A549 (cell line): ENCODE measurements around the gene ZNF346. TPM values are rescaled to one million over a fixed set of nuclear protein-coding genes. Genes with fewer than 3 reads are reported as not detected.

ENCODE experiments used
- ATAC-seq, 2 experiments: fragments of 200-7000 bp in 1 of 2; fragments of >200 bp in 1 of 2; cut with Nextera tagmentation in 1 of 2; cut with Tn5 transposase in 1 of 2; 3 replicates each; pipeline versions ENCODE4 v1.8.0 to v1.9.1; 2018 to 2020; ENCODE audit warnings: mild to moderate bottlenecking in 1 of 2, moderate library complexity in 1 of 2
- CTCF ChIA-PET: fragments of 300-600 bp; sonication (Branson Sonifier 250); formaldehyde crosslinking; extraction: SDS; loops from one replicate; lab custom pipeline; 2021; ENCODE audit warnings: antibody characterized with exemption, inconsistent platforms; lab: Yijun Ruan, JAX
- POLR2A ChIA-PET: fragments of 350-600 bp; formaldehyde crosslinking; extraction: SDS; loops from one replicate; lab custom pipeline; 2021; ENCODE audit warnings: antibody characterized with exemption, inconsistent platforms; lab: Yijun Ruan, JAX
- DNase-seq, 2 experiments: peaks; one replicate each; pipeline versions ENCODE4 v3.0.0 to v3.0.0-alpha.2; 2011 to 2016; ENCODE audit warnings: low read depth in 1 of 2, low spot score in 1 of 2
- FAIRE-seq: peaks from 2 replicates; lab custom pipeline; 2011; peaks lifted over from hg19 to GRCh38; lab: Jason Lieb, UNC
- H3K27ac ChIP-seq, 2 experiments: fragments of >200 bp; sonication (Bioruptor Twin); formaldehyde crosslinking; 3 replicates each; pipeline ENCODE4 v1.5.1; 2016 to 2017
- H3K4me1 ChIP-seq: fragments of >200 bp; sonication (Bioruptor Twin); formaldehyde crosslinking; 3 replicates; pipeline ENCODE4 v1.6.1; 2016
- H3K4me2 ChIP-seq: fragments of >200 bp; sonication (Bioruptor Twin); formaldehyde crosslinking; 3 replicates; pipeline ENCODE4 v1.6.1; 2016
- H3K4me3 ChIP-seq: fragments of >200 bp; sonication (Bioruptor Twin); formaldehyde crosslinking; 3 replicates; pipeline ENCODE4 v1.5.1; 2016
- H3K9me3 ChIP-seq: fragments of >200 bp; sonication (Bioruptor Twin); formaldehyde crosslinking; 3 replicates; pipeline ENCODE4 v1.6.1; 2016
- ATOH8 ChIP-seq: fragments of 250-450 bp; sonication (Bioruptor Pico); IDR thresholded peaks from 2 replicates; pipeline ENCODE4 v1.5.0; 2020; ENCODE audit warnings: low read depth, mild to moderate bottlenecking, moderate library complexity
- BCL3 ChIP-seq: fragments of >200 bp; sonication (Bioruptor Twin); formaldehyde crosslinking; IDR thresholded peaks from 3 replicates; pipeline ENCODE4 v1.6.1; 2016
- BHLHE40 ChIP-seq: IDR thresholded peaks from 2 replicates; pipeline ENCODE4 v1.6.1; 2012; ENCODE audit warnings: low read depth, low read length, inconsistent platforms
- CBX8 ChIP-seq: fragments of 200-600 bp; sonication (generic); IDR thresholded peaks from 2 replicates; pipeline ENCODE4 v1.6.1; 2016
- CEBPB ChIP-seq, 2 experiments: fragments of >200 bp in 1 of 2; sonication (Bioruptor Twin) in 1 of 2; formaldehyde crosslinking in 1 of 2; IDR thresholded peaks; 2 replicates each; pipeline ENCODE4 v1.6.1; 2012 to 2016
- EP300 ChIP-seq, 2 experiments: fragments of >200 bp; sonication (Bioruptor Twin); formaldehyde crosslinking; IDR thresholded peaks; 2 replicates in 1 of 2; 3 replicates in 1 of 2; pipeline ENCODE4 v1.6.1; 2016 to 2017
- FOSB ChIP-seq: fragments of 250-450 bp; sonication (Bioruptor Pico); IDR thresholded peaks from 2 replicates; pipeline ENCODE4 v1.5.0; 2020; ENCODE audit warnings: mild to moderate bottlenecking, moderate library complexity
- GATA3 ChIP-seq: IDR thresholded peaks from 2 replicates; pipeline ENCODE4 v1.6.1; 2012; ENCODE audit warnings: borderline replicate concordance
- HDAC2 ChIP-seq: fragments of 200-600 bp; sonication (generic); IDR thresholded peaks from 2 replicates; pipeline ENCODE4 v1.6.1; 2016
- HOXA7 ChIP-seq: fragments of 250-450 bp; sonication (Bioruptor Pico); IDR thresholded peaks from 2 replicates; pipeline ENCODE4 v1.5.0; 2020; ENCODE audit warnings: mild to moderate bottlenecking, moderate library complexity
- HOXB13 ChIP-seq: fragments of 250-450 bp; sonication (Bioruptor Pico); IDR thresholded peaks from 2 replicates; pipeline ENCODE4 v1.5.0; 2020; ENCODE audit warnings: low read depth, mild to moderate bottlenecking, moderate library complexity
- HOXB5 ChIP-seq: fragments of 250-450 bp; sonication (Bioruptor Pico); IDR thresholded peaks from 2 replicates; pipeline ENCODE4 v1.5.0; 2020; ENCODE audit warnings: mild to moderate bottlenecking, moderate library complexity
- MAFK ChIP-seq: fragments of 450-650 bp; IDR thresholded peaks from 2 replicates; pipeline ENCODE4 v1.6.1; 2014; ENCODE audit not compliant: partially characterized antibody
- MYC ChIP-seq: IDR thresholded peaks from 2 replicates; pipeline ENCODE4 v1.6.1; 2012; ENCODE audit warnings: mild to moderate bottlenecking, inconsistent platforms, low read length, improper control_type of control experiment, borderline replicate concordance
- NPAS2 ChIP-seq: fragments of 250-450 bp; sonication (Bioruptor Pico); IDR thresholded peaks from 2 replicates; pipeline ENCODE4 v1.8.0; 2022; ENCODE audit warnings: mild to moderate bottlenecking, moderate library complexity, borderline replicate concordance
- RAD21 ChIP-seq, 2 experiments: fragments of >200 bp in 1 of 2; sonication (Bioruptor Twin) in 1 of 2; formaldehyde crosslinking in 1 of 2; IDR thresholded peaks in 1 of 2; conservative IDR thresholded peaks in 1 of 2; 2 replicates in 1 of 2; 3 replicates in 1 of 2; pipeline ENCODE4 v1.6.1; 2012 to 2018; ENCODE audit warnings: inconsistent platforms in 1 of 2
- RCOR1 ChIP-seq: fragments of 150-350 bp; IDR thresholded peaks from 2 replicates; pipeline ENCODE4 v1.6.1; 2014; ENCODE audit warnings: antibody characterized with exemption, low read length, low read depth
- RNF2 ChIP-seq: fragments of 200-600 bp; sonication (generic); IDR thresholded peaks from 2 replicates; pipeline ENCODE4 v1.6.1; 2016; ENCODE audit warnings: low read depth, mild to moderate bottlenecking, antibody characterized with exemption, moderate library complexity, borderline replicate concordance
- SMC3 ChIP-seq: fragments of >200 bp; sonication (Bioruptor Twin); formaldehyde crosslinking; IDR thresholded peaks from 3 replicates; pipeline ENCODE4 v1.6.1; 2018; ENCODE audit warnings: inconsistent platforms
- TFCP2L1 ChIP-seq: fragments of 250-450 bp; sonication (Bioruptor Pico); IDR thresholded peaks from 2 replicates; pipeline ENCODE4 v1.5.0; 2021; ENCODE audit warnings: mild to moderate bottlenecking
- TP53 ChIP-seq: fragments of 250-450 bp; sonication (Bioruptor Pico); IDR thresholded peaks from 2 replicates; pipeline ENCODE4 v1.5.0; 2021; ENCODE audit warnings: mild to moderate bottlenecking, moderate library complexity
- ZSCAN20 ChIP-seq: fragments of 250-450 bp; sonication (Bioruptor Pico); IDR thresholded peaks from 2 replicates; pipeline ENCODE4 v1.8.0; 2022; ENCODE audit warnings: mild to moderate bottlenecking, moderate library complexity
- WGBS: methylation state at CpG from one replicate; pipeline ENCODE4 v1.1.6; 2017; ENCODE audit errors: missing lambda C conversion rate; 5-methylcytosine and 5-hydroxymethylcytosine counted together
- polyA plus RNA-seq, 4 experiments: library from polyadenylated mRNA; depleted of rRNA in 3 of 4; stranded (reverse); fragments of >200 nt; fragmentation: RNase III in 1 of 4; extraction: RNeasy Plus Mini Kit Qiagen cat#74134 plus additional on column Dnase treatment in 1 of 4; gene quantifications; 2 replicates in 3 of 4; 3 replicates in 1 of 4; pipeline ENCODE4 v1.2.3, GENCODE V29; 2011 to 2017

Gene ZNF346
- polyA plus RNA-seq, 2 of the 4 experiments (the other 2 are of a cell fraction), result 13.5 to 14.1 TPM

GRCh38 chr5:177096162-177097015, 73.9 kb downstream of the ZNF346 start (continued):
- TF ChIP-seq CEBPB (IDR thresholded peaks at IDR 0.05), result no peak

- FAIRE-seq, result no peak
Measured at GRCh38 chr5:177097016-177097985, 74.8 kb downstream of the ZNF346 start.

GRCh38 chr5:177098120-177098469, 75.6 kb downstream of the ZNF346 start:
- no peak overlapping the region for H3K27ac ChIP-seq
- no peak for DNase-seq
- WGBS, result 89% methylated on average over 6 of the region's 6 CpGs
- ChIA-PET POLR2A (no interaction called here), CTCF (interaction anchor here (0.9 to 8.1 kb wide), 8 partner anchors 9 to 438 kb away, joined by 3 to 103 read pairs (median 4); partner anchors contain the start of gene FGFR4)
- H3K4me3 ChIP-seq, result no peak overlapping the region
- H3K4me2 ChIP-seq, result no peak overlapping the region
- no peaks in the 10 kb centered on the region for H3K9me3 ChIP-seq
- no peak for FAIRE-seq
- TF ChIP-seq MAFK (no peak), RNF2 (no peak), EP300 (IDR thresholded peaks at IDR 0.05) (no peak), HOXB5 (CRISPR knock-in tag) (no peak), HOXB13 (CRISPR knock-in tag) (no peak), ZSCAN20 (CRISPR knock-in tag) (no peak), TP53 (CRISPR knock-in tag) (no peak), RCOR1 (no peak), BHLHE40 (no peak), BCL3 (no peak), FOSB (CRISPR knock-in tag) (no peak), GATA3 (no peak), RAD21 (conservative IDR thresholded peaks at IDR 0.05 in 1 of 2, IDR thresholded peaks at IDR 0.05 in 1 of 2) (no peak), CBX8 (no peak), TFCP2L1 (CRISPR knock-in tag) (no peak), CEBPB (IDR thresholded peaks at IDR 0.05) (no peak)
- peak in 1 of 2 experiments; percentile 4; a peak in 3 of 6 replicates for ATAC-seq
- peaks cover 20% of the 10 kb centered on the region for H3K4me1 ChIP-seq

More at GRCh38 chr5:177097016-177097985, 74.8 kb downstream of the ZNF346 start:
- H3K4me1 ChIP-seq, result peaks cover 20% of the 10 kb centered on the region
- no peaks in the 10 kb centered on the region for H3K9me3 ChIP-seq
- H3K4me3 ChIP-seq, result no peak overlapping the region
- TF ChIP-seq MYC, result no peak
- TF ChIP-seq HOXA7, result no peak
- TF ChIP-seq BHLHE40, result no peak
- TF ChIP-seq MAFK, result no peak
- no peak for TF ChIP-seq HDAC2
- TF ChIP-seq NPAS2 (CRISPR knock-in tag), result no peak
- no peak for TF ChIP-seq SMC3
- TF ChIP-seq ATOH8, result no peak
- H3K27ac ChIP-seq, result no peak overlapping the region
- CTCF ChIA-PET, result interaction anchor here (0.6 to 8.1 kb wide), 8 partner anchors 9 to 437 kb away, joined by 3 to 103 read pairs (median 4); partner anchors contain the start of gene FGFR4
- DNase-seq, result no peak
- no peak for ATAC-seq
- no peak overlapping the region for H3K4me2 ChIP-seq
- POLR2A ChIA-PET, result no interaction called here
- WGBS, result 89% methylated on average over 25 of the region's 30 CpGs
